ENCODE measurements around the gene CAB39.

Gene CAB39

GRCh38 chr2:230781130-230781797, 68.6 kb downstream of the CAB39 start:
- TF ChIP-seq, protein P1, sequence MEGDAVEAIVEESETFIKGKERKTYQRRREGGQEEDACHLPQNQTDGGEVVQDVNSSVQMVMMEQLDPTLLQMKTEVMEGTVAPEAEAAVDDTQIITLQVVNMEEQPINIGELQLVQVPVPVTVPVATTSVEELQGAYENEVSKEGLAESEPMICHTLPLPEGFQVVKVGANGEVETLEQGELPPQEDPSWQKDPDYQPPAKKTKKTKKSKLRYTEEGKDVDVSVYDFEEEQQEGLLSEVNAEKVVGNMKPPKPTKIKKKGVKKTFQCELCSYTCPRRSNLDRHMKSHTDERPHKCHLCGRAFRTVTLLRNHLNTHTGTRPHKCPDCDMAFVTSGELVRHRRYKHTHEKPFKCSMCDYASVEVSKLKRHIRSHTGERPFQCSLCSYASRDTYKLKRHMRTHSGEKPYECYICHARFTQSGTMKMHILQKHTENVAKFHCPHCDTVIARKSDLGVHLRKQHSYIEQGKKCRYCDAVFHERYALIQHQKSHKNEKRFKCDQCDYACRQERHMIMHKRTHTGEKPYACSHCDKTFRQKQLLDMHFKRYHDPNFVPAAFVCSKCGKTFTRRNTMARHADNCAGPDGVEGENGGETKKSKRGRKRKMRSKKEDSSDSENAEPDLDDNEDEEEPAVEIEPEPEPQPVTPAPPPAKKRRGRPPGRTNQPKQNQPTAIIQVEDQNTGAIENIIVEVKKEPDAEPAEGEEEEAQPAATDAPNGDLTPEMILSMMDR (conservative IDR thresholded peaks at IDR 0.05; ENCODE audit: low read depth, low read length), result no peak
- Histone ChIP-seq H3K27me3 (ENCODE audit: insufficient read depth, low read depth) (no peaks in the 10 kb centered on the region), H3K79me2 (ENCODE audit: insufficient read depth, low read depth) (peaks cover 10% of the 10 kb centered on the region; the same call in 1 of the 2 replicates)

GRCh38 chr2:230783101-230783500, 70.5 kb downstream of the CAB39 start:
- TF ChIP-seq, protein P1 (conservative IDR thresholded peaks at IDR 0.05; ENCODE audit: low read depth, low read length), result no peak
- H3K4me2 ChIP-seq, result no peak overlapping the region
- no peak overlapping the region for H3K27ac ChIP-seq
- peaks cover 12% of the 10 kb centered on the region; the same call in 1 of the 2 replicates for H3K79me2 ChIP-seq (ENCODE audit: insufficient read depth, low read depth)
- H3K36me3 ChIP-seq (ENCODE audit: insufficient read depth), result peaks cover 7% of the 10 kb centered on the region; the same call in 1 of the 2 replicates
- H3K4me3 ChIP-seq (IDR thresholded peaks at IDR 0.05; ENCODE audit: insufficient read depth, low read depth, low read length), result no peak overlapping the region
- H4K20me1 ChIP-seq (ENCODE audit: insufficient read depth), result no peaks in the 10 kb centered on the region
- no peak overlapping the region for H3K9ac ChIP-seq
- no peak overlapping the region for H2AFZ ChIP-seq (ENCODE audit: low read depth)
- H3K27me3 ChIP-seq (ENCODE audit: insufficient read depth, low read depth), result no peaks in the 10 kb centered on the region
- H3K4me1 ChIP-seq (ENCODE audit: low read depth, poor library complexity, severe bottlenecking), result peaks cover 36% of the 10 kb centered on the region

More at GRCh38 chr2:230781130-230781797, 68.6 kb downstream of the CAB39 start:
- H3K4me1 ChIP-seq (ENCODE audit: low read depth, poor library complexity, severe bottlenecking), result peaks cover 36% of the 10 kb centered on the region
- peak overlapping the region; percentile 19; the same call in 1 of the 2 replicates for H3K27ac ChIP-seq
- H3K4me3 ChIP-seq (IDR thresholded peaks at IDR 0.05; ENCODE audit: insufficient read depth, low read depth, low read length), result no peak overlapping the region
- peak overlapping the region; percentile 28; the same call in 1 of the 2 replicates for H3K4me2 ChIP-seq
- no peak overlapping the region for H3K9ac ChIP-seq
- no peaks in the 10 kb centered on the region for H4K20me1 ChIP-seq (ENCODE audit: insufficient read depth)
- no peak overlapping the region for H2AFZ ChIP-seq (ENCODE audit: low read depth)
- peaks cover 7% of the 10 kb centered on the region; the same call in 1 of the 2 replicates for H3K36me3 ChIP-seq (ENCODE audit: insufficient read depth)

GRCh38 chr2:230784795-230785194, 72.2 kb downstream of the CAB39 start:
- Histone ChIP-seq H3K27me3 (ENCODE audit: insufficient read depth, low read depth) (no peaks in the 10 kb centered on the region), H3K4me3 (IDR thresholded peaks at IDR 0.05; ENCODE audit: insufficient read depth, low read depth, low read length) (no peak overlapping the region), H2AFZ (ENCODE audit: low read depth) (no peak overlapping the region), H3K27ac (no peak overlapping the region), H3K4me2 (no peak overlapping the region), H3K4me1 (ENCODE audit: low read depth, poor library complexity, severe bottlenecking) (peaks cover 27% of the 10 kb centered on the region), H4K20me1 (ENCODE audit: insufficient read depth) (no peaks in the 10 kb centered on the region), H3K36me3 (ENCODE audit: insufficient read depth) (peaks cover 7% of the 10 kb centered on the region; the same call in 1 of the 2 replicates), H3K79me2 (ENCODE audit: insufficient read depth, low read depth) (peaks cover 21% of the 10 kb centered on the region; the same call in 1 of the 2 replicates), H3K9ac (no peak overlapping the region)
- TF ChIP-seq, protein P1 (conservative IDR thresholded peaks at IDR 0.05; ENCODE audit: low read depth, low read length), result no peak

DNA sequence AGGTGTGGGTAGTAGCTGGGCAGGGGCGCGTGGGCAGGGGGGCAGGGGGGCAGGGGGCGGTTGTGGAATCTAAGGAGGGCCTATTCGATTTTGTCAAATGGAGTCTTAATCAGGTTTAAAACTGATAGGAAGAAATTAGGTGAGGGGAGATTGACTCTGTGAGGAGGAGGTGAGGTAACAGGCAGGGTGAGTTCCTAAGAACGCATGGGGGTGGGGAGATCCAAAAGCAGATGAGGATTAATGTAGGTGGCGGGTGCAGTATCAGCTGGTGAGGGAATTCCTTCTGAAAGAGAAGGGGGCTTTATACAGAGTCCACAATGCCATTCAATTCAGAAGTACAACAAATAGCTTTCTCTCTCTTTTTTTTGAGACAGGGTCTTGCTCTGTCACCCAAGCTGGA, 72.7 kb downstream of the CAB39 start:
- H3K79me2 ChIP-seq (ENCODE audit: insufficient read depth, low read depth), result peaks cover 21% of the 10 kb centered on the region; the same call in 1 of the 2 replicates
- H4K20me1 ChIP-seq (ENCODE audit: insufficient read depth), result no peaks in the 10 kb centered on the region
- H3K4me1 ChIP-seq (ENCODE audit: low read depth, poor library complexity, severe bottlenecking), result peaks cover 21% of the 10 kb centered on the region
- peaks cover 7% of the 10 kb centered on the region; the same call in 1 of the 2 replicates for H3K36me3 ChIP-seq (ENCODE audit: insufficient read depth)
- H3K4me2 ChIP-seq, result no peak overlapping the region
- no peak overlapping the region for H2AFZ ChIP-seq (ENCODE audit: low read depth)
- TF ChIP-seq, protein P1 (conservative IDR thresholded peaks at IDR 0.05; ENCODE audit: low read depth, low read length), result no peak
- no peak overlapping the region for H3K27ac ChIP-seq
- H3K27me3 ChIP-seq (ENCODE audit: insufficient read depth, low read depth), result no peaks in the 10 kb centered on the region
- no peak overlapping the region for H3K9ac ChIP-seq
- H3K4me3 ChIP-seq (IDR thresholded peaks at IDR 0.05; ENCODE audit: insufficient read depth, low read depth, low read length), result no peak overlapping the region
